Measurements from ENCODE around the gene PRDM2. TPM values are rescaled to one million over a fixed set of nuclear protein-coding genes. Genes with fewer than 3 reads are reported as not detected.

Gene PRDM2
- total RNA-seq, 4 donors from 2014 or later: 54.4 to 99.1 (median 63.1) TPM

- TF ChIP-seq POLR2A (IDR thresholded peaks at IDR 0.05) (no peak), EP300 (IDR thresholded peaks at IDR 0.05) (no peak), POLR2AphosphoS5 (IDR thresholded peaks at IDR 0.05) (no peak)
- Histone ChIP-seq H3K9me3 (no peaks in the 10 kb centered on the region), H3K36me3 (no peaks in the 10 kb centered on the region), H3K27ac (no peak overlapping the region), H3K4me3 (no peak overlapping the region), H3K27me3 (no peaks in the 10 kb centered on the region), H3K4me1 (peaks cover 57% of the 10 kb centered on the region)
- 81% methylated on average over 9 of the region's 9 CpGs for WGBS
- no peak for DNase-seq (ENCODE audit: low spot score in 2 of 2)
Observed at GRCh38 chr1:13703558-13704490, 3.8 kb downstream of the PRDM2 start.

GRCh38 chr1:13706046-13706445 lies 6.1 kb downstream of the PRDM2 start:
- Histone ChIP-seq H3K36me3 (no peaks in the 10 kb centered on the region), H3K4me1 (peaks cover 47% of the 10 kb centered on the region), H3K4me3 (no peak overlapping the region), H3K27me3 (no peaks in the 10 kb centered on the region), H3K27ac (no peak overlapping the region), H3K9me3 (no peaks in the 10 kb centered on the region)
- TF ChIP-seq CTCF (IDR thresholded peaks at IDR 0.05): no peak
- TF ChIP-seq POLR2A (IDR thresholded peaks at IDR 0.05): no peak
- TF ChIP-seq POLR2AphosphoS5 (IDR thresholded peaks at IDR 0.05): no peak
- TF ChIP-seq EP300 (IDR thresholded peaks at IDR 0.05): no peak
- DNase-seq (ENCODE audit: low spot score in 2 of 2): no peak
- 52% methylated on average over 2 of the region's 2 CpGs for WGBS

GRCh38 chr1:13707164-13707563 lies 7.2 kb downstream of the PRDM2 start:
- Histone ChIP-seq H3K9me3 (no peaks in the 10 kb centered on the region), H3K4me1 (peaks cover 36% of the 10 kb centered on the region), H3K4me3 (no peak overlapping the region), H3K27ac (no peak overlapping the region), H3K36me3 (no peaks in the 10 kb centered on the region), H3K27me3 (no peaks in the 10 kb centered on the region)
- 59% methylated on average over 3 of the region's 3 CpGs for WGBS
- TF ChIP-seq POLR2AphosphoS5 (IDR thresholded peaks at IDR 0.05) (no peak), POLR2A (IDR thresholded peaks at IDR 0.05) (no peak), EP300 (IDR thresholded peaks at IDR 0.05) (no peak), CTCF (IDR thresholded peaks at IDR 0.05) (no peak)
- no peak for DNase-seq (ENCODE audit: low spot score in 2 of 2)

DNA sequence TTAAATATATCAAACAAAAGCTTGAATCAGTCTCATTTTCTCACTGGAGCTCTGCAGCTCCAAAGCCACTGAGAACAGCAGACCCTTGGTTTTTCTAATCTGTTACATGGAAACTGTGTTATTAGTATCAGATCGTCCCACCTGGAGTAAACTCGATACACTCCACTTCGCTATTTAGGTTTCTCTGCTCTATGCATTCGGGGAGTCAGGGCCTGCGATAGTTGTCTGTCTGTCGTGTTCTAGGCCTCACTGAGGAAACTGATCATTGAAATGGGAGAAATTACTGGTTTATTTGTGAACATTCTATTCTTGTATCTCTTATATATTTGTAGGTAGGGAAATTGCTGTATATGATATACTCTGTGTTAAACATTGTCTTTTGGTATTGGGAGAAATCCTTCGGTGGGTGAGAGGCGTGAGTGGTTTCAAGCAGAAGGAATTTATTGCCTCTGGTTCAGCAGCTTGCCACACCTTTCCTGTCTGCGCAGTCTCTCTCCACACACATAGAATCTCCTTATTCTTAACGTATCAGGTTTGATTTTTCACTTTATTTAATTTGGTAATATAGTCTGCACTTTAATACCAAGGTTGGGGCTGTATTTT lies 8.5 kb downstream of the PRDM2 start:
- TF ChIP-seq EP300 (IDR thresholded peaks at IDR 0.05): no peak
- no peak for TF ChIP-seq CTCF (IDR thresholded peaks at IDR 0.05)
- TF ChIP-seq POLR2A (IDR thresholded peaks at IDR 0.05): no peak
- no peak for TF ChIP-seq POLR2AphosphoS5 (IDR thresholded peaks at IDR 0.05)
- peaks cover 30% of the 10 kb centered on the region for H3K4me1 ChIP-seq
- no peaks in the 10 kb centered on the region for H3K27me3 ChIP-seq
- no peaks in the 10 kb centered on the region for H3K9me3 ChIP-seq
- 64% methylated on average over 10 of the region's 10 CpGs for WGBS
- no peak overlapping the region for H3K27ac ChIP-seq
- DNase-seq (ENCODE audit: low spot score in 2 of 2): no peak
- H3K36me3 ChIP-seq: no peaks in the 10 kb centered on the region
- H3K4me3 ChIP-seq: no peak overlapping the region

DNA sequence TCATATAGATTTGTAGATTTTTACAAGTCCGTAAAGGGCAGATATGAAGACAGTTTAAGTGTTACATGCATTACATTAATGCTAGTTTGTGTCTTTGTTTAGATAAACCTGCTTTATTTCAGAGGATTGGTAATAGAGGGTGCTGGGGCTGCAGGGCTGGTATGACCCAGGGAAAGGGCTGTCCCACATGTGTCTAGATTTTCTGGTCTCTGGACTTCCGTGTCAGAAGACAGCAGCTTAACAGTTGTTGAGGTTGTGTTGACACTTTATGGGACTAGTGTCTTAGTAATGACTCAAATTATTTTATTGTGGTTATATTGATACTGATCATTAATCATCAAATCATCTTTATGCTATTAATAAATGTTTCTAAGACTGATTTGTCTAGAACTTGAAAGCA lies 10.1 kb downstream of the PRDM2 start:
- H3K4me3 ChIP-seq: no peak overlapping the region
- TF ChIP-seq EP300 (IDR thresholded peaks at IDR 0.05) (no peak), CTCF (IDR thresholded peaks at IDR 0.05) (no peak), POLR2AphosphoS5 (IDR thresholded peaks at IDR 0.05) (no peak), POLR2A (IDR thresholded peaks at IDR 0.05) (no peak)
- no peaks in the 10 kb centered on the region for H3K27me3 ChIP-seq
- H3K36me3 ChIP-seq: no peaks in the 10 kb centered on the region
- H3K27ac ChIP-seq: no peak overlapping the region
- H3K9me3 ChIP-seq: no peaks in the 10 kb centered on the region
- WGBS: 84% methylated on average over 2 of the region's 2 CpGs
- DNase-seq (ENCODE audit: low spot score in 2 of 2): no peak
- H3K4me1 ChIP-seq: peaks cover 30% of the 10 kb centered on the region

Data from suprapubic skin (tissue), 4 donors.